PC-9 (cell line): ENCODE data around the gene NEU1. TPM values are rescaled to one million over a fixed set of nuclear protein-coding genes. Genes with fewer than 3 reads are reported as not detected.
"Not testable (repeated sequence)": the region's sequence is repeated elsewhere in the genome, so short reads cannot be mapped to it uniquely, and the experiment has no call there.

ENCODE experiments used
- BruUV-seq: library from RNA; stranded (reverse); fragments of 400-500 nt; replicated peaks from 2 replicates; lab custom pipeline; 2021; lab: Mats Ljungman, UMichigan
- CTCF ChIA-PET: fragments of 300-600 bp; sonication (Branson Sonifier 250); formaldehyde crosslinking; loops from one replicate; lab custom pipeline; 2022; ENCODE audit warnings: antibody characterized with exemption; lab: Charles Lee
- POLR2A ChIA-PET: fragments of 300-600 bp; sonication (Branson Sonifier 250); formaldehyde crosslinking; loops from one replicate; lab custom pipeline; 2022; ENCODE audit warnings: antibody characterized with exemption; ENCODE audit not compliant: unreplicated experiment; lab: Charles Lee
- DNase-seq, 2 experiments: peaks; one replicate each; pipeline versions ENCODE4 v3.0.0 to v3.0.0-alpha.2; 2015 to 2022; ENCODE audit warnings: mixed read lengths in 1 of 2
- H2AFZ ChIP-seq: fragments of 200-600 bp; sonication (generic); 2 replicates; pipeline ENCODE4 v1.8.1; 2017; ENCODE audit warnings: antibody characterized with exemption
- H3F3A ChIP-seq: fragments of 200-600 bp; sonication (generic); 2 replicates; pipeline ENCODE4 v1.8.1; 2017; ENCODE audit warnings: antibody characterized with exemption, mild to moderate bottlenecking, low read depth; ENCODE audit not compliant: insufficient read depth
- H3K27ac ChIP-seq: fragments of 200-600 bp; sonication (generic); 2 replicates; pipeline ENCODE4 v1.6.1; 2016; ENCODE audit warnings: mixed run types
- H3K27me3 ChIP-seq: fragments of 200-600 bp; sonication (generic); 2 replicates; pipeline ENCODE4 v1.6.1; 2016; ENCODE audit warnings: low read depth, mixed run types; ENCODE audit not compliant: insufficient read depth
- H3K36me3 ChIP-seq: fragments of 200-600 bp; sonication (generic); 2 replicates; pipeline ENCODE4 v1.6.1; 2016; ENCODE audit warnings: low read depth, mixed run types
- H3K4me1 ChIP-seq: fragments of 200-600 bp; sonication (generic); replicated peaks from 2 replicates; pipeline ENCODE4 v1.6.1; 2016; ENCODE audit warnings: mixed run types; ENCODE audit not compliant: insufficient read depth
- H3K4me2 ChIP-seq: fragments of 200-600 bp; sonication (generic); 2 replicates; pipeline ENCODE4 v1.6.1; 2017; ENCODE audit warnings: mixed run types
- H3K4me3 ChIP-seq: fragments of 200-600 bp; sonication (generic); 2 replicates; pipeline ENCODE4 v1.6.1; 2016; ENCODE audit warnings: mixed run types
- H3K79me2 ChIP-seq: fragments of 200-600 bp; sonication (generic); 2 replicates; pipeline ENCODE4 v1.6.1; 2017; ENCODE audit warnings: low read depth, mixed run types
- H3K9me2 ChIP-seq: fragments of 200-600 bp; sonication (generic); 2 replicates; pipeline ENCODE4 v1.8.1; 2017; ENCODE audit warnings: mild to moderate bottlenecking; ENCODE audit not compliant: insufficient read depth
- H3K9me3 ChIP-seq: fragments of 200-600 bp; sonication (generic); 2 replicates; pipeline ENCODE4 v1.8.1; 2016; ENCODE audit warnings: low read depth; ENCODE audit not compliant: insufficient read depth
- H4K20me1 ChIP-seq: fragments of 200-600 bp; sonication (generic); 2 replicates; pipeline ENCODE4 v1.8.1; 2017; ENCODE audit not compliant: insufficient read depth
- CTCF ChIP-seq: fragments of 200-600 bp; sonication (generic); conservative IDR thresholded peaks from 2 replicates; pipeline ENCODE4 v1.6.1; 2017; ENCODE audit warnings: mixed run types, antibody characterized with exemption, mild to moderate bottlenecking, moderate library complexity
- EZH2 ChIP-seq: fragments of 200-600 bp; sonication (generic); IDR thresholded peaks from 2 replicates; pipeline ENCODE4 v1.8.0; 2017; ENCODE audit warnings: antibody characterized with exemption, low read depth
- intact Hi-C: fragments of 100-400 bp; cut with micrococcal nuclease; formaldehyde crosslinking; loops from one replicate; pipeline ENCODE4 v1.10.0; 2022; ENCODE audit not compliant: unreplicated experiment
- total RNA-seq: library from RNA; stranded (reverse); gene quantifications from 2 replicates; pipeline ENCODE4 v1.2.3, GENCODE V29; 2021

NEU1 gene
- total RNA-seq, 1 experiment from 2014 or later, result 23.4 TPM

- Histone ChIP-seq H3F3A (peaks cover 6% of the 10 kb centered on the region; the same call in 1 of the 2 replicates), H3K4me2 (no peak overlapping the region), H3K27me3 (no peaks in the 10 kb centered on the region), H3K79me2 (no peaks in the 10 kb centered on the region), H3K4me3 (no peak overlapping the region), H3K4me1 (peaks cover 5% of the 10 kb centered on the region), H2AFZ (no peak overlapping the region), H3K36me3 (no peaks in the 10 kb centered on the region), H4K20me1 (no peaks in the 10 kb centered on the region), H3K9me2 (no peaks in the 10 kb centered on the region), H3K9me3 (no peaks in the 10 kb centered on the region), H3K27ac (no peak overlapping the region)
- ChIA-PET POLR2A (interaction anchor here (0.7 kb wide), 1 partner anchor 81 kb away, joined by 11 read pairs; no protein-coding TSS in a partner anchor), CTCF (interaction anchor here (0.9 kb wide), 1 partner anchor 1009 kb away, joined by 7 read pairs; no protein-coding TSS in a partner anchor)
- intact Hi-C loops, result no loop called here
- TF ChIP-seq CTCF, result no peak
- TF ChIP-seq EZH2, result no peak
- no peak for DNase-seq
- no TSS peak for BruUV-seq
Observed at GRCh38 chr6:31858707-31859106, 3.9 kb downstream of the NEU1 start.

- H2AFZ ChIP-seq, intact Hi-C loops, H3K4me1 ChIP-seq, H4K20me1 ChIP-seq, H3K4me2 ChIP-seq, H3F3A ChIP-seq, BruUV-seq, H3K4me3 ChIP-seq, H3K27ac ChIP-seq, H3K79me2 ChIP-seq, H3K9me2 ChIP-seq, H3K9me3 ChIP-seq, H3K36me3 ChIP-seq, DNase-seq, POLR2A ChIA-PET, H3K27me3 ChIP-seq: not testable (repeated sequence)
- CTCF ChIA-PET, result interaction anchor here (0.9 kb wide), 1 partner anchor 1010 kb away, joined by 7 read pairs; no protein-coding TSS in a partner anchor
Observed at GRCh38 chr6:31857774-31858173, 4.8 kb downstream of the NEU1 start.

- H3K27ac ChIP-seq, H3K36me3 ChIP-seq, H3K4me1 ChIP-seq, CTCF ChIA-PET, H3K4me2 ChIP-seq, H3K4me3 ChIP-seq, POLR2A ChIA-PET, DNase-seq, H4K20me1 ChIP-seq, intact Hi-C loops, H3K9me3 ChIP-seq, H2AFZ ChIP-seq, H3K79me2 ChIP-seq, BruUV-seq, H3K9me2 ChIP-seq, H3K27me3 ChIP-seq: not testable (repeated sequence)
- peaks cover 11% of the 10 kb centered on the region; the same call in 1 of the 2 replicates for H3F3A ChIP-seq
Observed at GRCh38 chr6:31851980-31852718, 10.5 kb downstream of the NEU1 start.

- DNase-seq, result no peak
- CTCF ChIA-PET, result no interaction called here
- Histone ChIP-seq H3K4me3 (no peak overlapping the region), H3K36me3 (no peaks in the 10 kb centered on the region), H3K27me3 (no peaks in the 10 kb centered on the region), H3K4me1 (no peaks in the 10 kb centered on the region), H3F3A (peaks cover 11% of the 10 kb centered on the region; the same call in 1 of the 2 replicates), H3K9me3 (no peaks in the 10 kb centered on the region), H4K20me1 (no peaks in the 10 kb centered on the region), H3K4me2 (no peak overlapping the region), H3K27ac (no peak overlapping the region), H2AFZ (no peak overlapping the region), H3K9me2 (no peaks in the 10 kb centered on the region), H3K79me2 (no peaks in the 10 kb centered on the region)
- intact Hi-C loops, result no loop called here
- no TSS peak for BruUV-seq
- TF ChIP-seq CTCF, result no peak
- TF ChIP-seq EZH2, result no peak
- POLR2A ChIA-PET, result no interaction called here
Observed at GRCh38 chr6:31851485-31851832, 11.2 kb downstream of the NEU1 start.
